ENCODE results near the gene SLC7A7. TPM values are rescaled to one million over a fixed set of nuclear protein-coding genes. Genes with fewer than 3 reads are reported as not detected.
"Not testable (repeated sequence)": the region's sequence is repeated elsewhere in the genome, so short reads cannot be mapped to it uniquely, and the experiment has no call there.

SLC7A7 gene
- total and polyA plus RNA-seq, 7 donors: 0.93 to 2.6 (median 1.8) TPM

- intact Hi-C loops (cut with DNase I): no loop called here
- WGBS, 3 donors: 61 to 74% (median 71%) methylated on average over 2 of the region's 2 CpGs
- no peaks in the 10 kb centered on the region for H3K4me1 ChIP-seq
Measured at GRCh38 chr14:22735096-22735495, 80.1 kb downstream of the SLC7A7 start.

GRCh38 chr14:22733829-22734228 lies 81.4 kb downstream of the SLC7A7 start:
- WGBS, 3 donors: 58 to 63% (median 58%) methylated on average over 2 of the region's 2 CpGs
- ATAC-seq: no peak
- Histone ChIP-seq H3K36me3 (ENCODE audit: insufficient read depth in 1 of 2, low read depth in 1 of 2) (no peaks in the 10 kb centered on the region), H3K4me3 (no peak overlapping the region), H3K9me3 (no peaks in the 10 kb centered on the region), H3K27me3 (ENCODE audit: insufficient read depth in 3 of 3, low read length in 2 of 3) (peaks cover 0 to 3% (median 0%) of the 10 kb centered on the region in 3 donors), H3K4me1 (no peaks in the 10 kb centered on the region), H3K27ac (no peak overlapping the region)
- no peak for DNase-seq
- intact Hi-C loops (cut with DNase I): no loop called here
- TF ChIP-seq CTCF (IDR thresholded peaks at IDR 0.05): no peak

More at GRCh38 chr14:22735096-22735495, 80.1 kb downstream of the SLC7A7 start:
- H3K27me3 ChIP-seq (ENCODE audit: insufficient read depth in 3 of 3, low read length in 2 of 3): peaks cover 0 to 3% (median 0%) of the 10 kb centered on the region in 3 donors
- H3K9me3 ChIP-seq: no peaks in the 10 kb centered on the region
- H3K4me3 ChIP-seq: no peak overlapping the region
- no peak for TF ChIP-seq CTCF (IDR thresholded peaks at IDR 0.05)
- H3K36me3 ChIP-seq (ENCODE audit: insufficient read depth in 1 of 2, low read depth in 1 of 2): no peaks in the 10 kb centered on the region
- no peak for DNase-seq
- ATAC-seq: no peak
- no peak overlapping the region for H3K27ac ChIP-seq

- H3K4me1 ChIP-seq; H3K9me3 ChIP-seq; intact Hi-C loops (cut with DNase I); H3K36me3 ChIP-seq (ENCODE audit: insufficient read depth in 1 of 2, low read depth in 1 of 2); H3K27ac ChIP-seq; DNase-seq; ATAC-seq; H3K4me3 ChIP-seq; H3K27me3 ChIP-seq (ENCODE audit: insufficient read depth in 3 of 3, low read length in 2 of 3): not testable (repeated sequence)
- 63 to 76% (median 67%) methylated on average over 5 of the region's 5 CpGs for WGBS, 3 donors
Measured at GRCh38 chr14:22732062-22732461, 83.2 kb downstream of the SLC7A7 start.

GRCh38 chr14:22726012-22726411 lies 89.2 kb downstream of the SLC7A7 start:
- 37 to 60% (median 43%) methylated on average over 1 of the region's 1 CpG for WGBS, 3 donors
- intact Hi-C loops (cut with DNase I): no loop called here
- Histone ChIP-seq H3K9me3 (peaks cover 5% of the 10 kb centered on the region), H3K4me3 (no peak overlapping the region), H3K27ac (no peak overlapping the region), H3K27me3 (ENCODE audit: insufficient read depth in 3 of 3, low read length in 2 of 3) (peaks cover 0 to 5% (median 3%) of the 10 kb centered on the region in 3 donors), H3K4me1 (no peaks in the 10 kb centered on the region), H3K36me3 (ENCODE audit: insufficient read depth in 1 of 2, low read depth in 1 of 2) (no peaks in the 10 kb centered on the region)
- TF ChIP-seq CTCF (IDR thresholded peaks at IDR 0.05): no peak
- DNase-seq (no peak), ATAC-seq (no peak)

GRCh38 chr14:22725374-22725773 lies 89.9 kb downstream of the SLC7A7 start:
- intact Hi-C loops (cut with DNase I); H3K4me3 ChIP-seq; H3K27ac ChIP-seq; H3K4me1 ChIP-seq; H3K27me3 ChIP-seq (ENCODE audit: insufficient read depth in 3 of 3, low read length in 2 of 3); H3K9me3 ChIP-seq; H3K36me3 ChIP-seq (ENCODE audit: insufficient read depth in 1 of 2, low read depth in 1 of 2); DNase-seq; ATAC-seq: not testable (repeated sequence)
- 19 to 33% (median 25%) methylated on average over 3 of the region's 3 CpGs for WGBS, 3 donors

- H3K27me3 ChIP-seq (ENCODE audit: insufficient read depth in 3 of 3, low read length in 2 of 3); intact Hi-C loops (cut with DNase I); H3K27ac ChIP-seq; H3K9me3 ChIP-seq; DNase-seq; H3K4me1 ChIP-seq; H3K36me3 ChIP-seq (ENCODE audit: insufficient read depth in 1 of 2, low read depth in 1 of 2); ATAC-seq; H3K4me3 ChIP-seq: not testable (repeated sequence)
- 59 to 71% (median 66%) methylated on average over 8 of the region's 8 CpGs for WGBS, 3 donors
Measured at GRCh38 chr14:22724847-22725246, 90.4 kb downstream of the SLC7A7 start.

Measured in psoas muscle (tissue), 8 donors.